ENCODE data around the gene ATF1. TPM values are rescaled to one million over a fixed set of nuclear protein-coding genes. Genes with fewer than 3 reads are reported as not detected.
"Not testable (repeated sequence)": the region's sequence is repeated elsewhere in the genome, so short reads cannot be mapped to it uniquely, and the experiment has no call there.

ATF1 gene
- total RNA-seq, 2 donors from 2014 or later = 7.5 to 9.6 TPM

- H3K4me1 ChIP-seq = peaks cover 47% of the 10 kb centered on the region
- intact Hi-C loops (cut with DNase I) = no loop called here
- TF ChIP-seq POLR2A (IDR thresholded peaks at IDR 0.05) = peak in 2 of 3 donors; percentile 5 to 41
- TF ChIP-seq CTCF (IDR thresholded peaks at IDR 0.05) = peak in 1 of 7 experiments; percentile 4
Observed at GRCh38 chr12:50764286-50765094, 589 bp downstream of the ATF1 start.

GRCh38 chr12:50765095-50765911 is 1.4 kb downstream of the ATF1 start:
- Histone ChIP-seq H3K27me3 (no peaks in the 10 kb centered on the region), H3K4me1 (peaks cover 47% of the 10 kb centered on the region), H3K27ac (peak overlapping the region; percentile 86 to 99 (median 98)), H3K36me3 (replicated peaks in 1 of 2; ENCODE audit: insufficient read depth in 1 of 2, low read depth in 2 of 2) (no peaks in the 10 kb centered on the region), H3K4me3 (peak overlapping the region; percentile 90 to 99), H3K9me3 (no peaks in the 10 kb centered on the region)
- peak; percentile 38 to 59 (median 48) for DNase-seq
- no peak for ATAC-seq
- intact Hi-C loops (cut with DNase I) = no loop called here
- TF ChIP-seq POLR2A (IDR thresholded peaks at IDR 0.05) = no peak
- TF ChIP-seq CTCF (IDR thresholded peaks at IDR 0.05) = peak; percentile 51 to 80 (median 65)
- 13 to 15% methylated on average over 13 of the region's 13 CpGs for WGBS, 2 donors

More at GRCh38 chr12:50764286-50765094, 589 bp downstream of the ATF1 start:
- ATAC-seq (peak; percentile 68), DNase-seq (peak; percentile 26 to 68 (median 34))
- WGBS, 2 donors = 0 to 7% methylated on average over 3 to 88 of the region's 91 CpGs
- Histone ChIP-seq H3K4me3 (peak overlapping the region; percentile 90 to 99), H3K9me3 (no peaks in the 10 kb centered on the region), H3K27ac (peak overlapping the region; percentile 86 to 99 (median 98)), H3K36me3 (replicated peaks in 1 of 2; ENCODE audit: insufficient read depth in 1 of 2, low read depth in 2 of 2) (no peaks in the 10 kb centered on the region), H3K27me3 (no peaks in the 10 kb centered on the region)

GRCh38 chr12:50768391-50768790 is 4.5 kb downstream of the ATF1 start:
- intact Hi-C loops (cut with DNase I) = no loop called here
- H3K4me1 ChIP-seq = peaks cover 33% of the 10 kb centered on the region
- no peak overlapping the region for H3K27ac ChIP-seq
- H3K9me3 ChIP-seq = no peaks in the 10 kb centered on the region
- H3K36me3 ChIP-seq (replicated peaks in 1 of 2; ENCODE audit: insufficient read depth in 1 of 2, low read depth in 2 of 2) = no peaks in the 10 kb centered on the region
- TF ChIP-seq POLR2A (IDR thresholded peaks at IDR 0.05) (no peak), CTCF (IDR thresholded peaks at IDR 0.05) (no peak)
- ATAC-seq = no peak
- WGBS, 2 donors = 54 to 66% methylated on average over 3 of the region's 3 CpGs
- H3K4me3 ChIP-seq = no peak overlapping the region
- no peaks in the 10 kb centered on the region for H3K27me3 ChIP-seq
- DNase-seq = no peak

GRCh38 chr12:50768813-50769212 is 4.9 kb downstream of the ATF1 start:
- WGBS, 2 donors = 21 to 54% methylated on average over 2 of the region's 2 CpGs
- intact Hi-C loops (cut with DNase I); ATAC-seq; H3K27ac ChIP-seq; H3K36me3 ChIP-seq (replicated peaks in 1 of 2; ENCODE audit: insufficient read depth in 1 of 2, low read depth in 2 of 2); H3K27me3 ChIP-seq; H3K9me3 ChIP-seq; H3K4me3 ChIP-seq: not testable (repeated sequence)
- DNase-seq = peak; percentile 23 to 54 (median 29)
- peaks cover 33% of the 10 kb centered on the region for H3K4me1 ChIP-seq

GRCh38 chr12:50771409-50771808 is 7.5 kb downstream of the ATF1 start:
- no peak for ATAC-seq
- no peak for TF ChIP-seq CTCF (IDR thresholded peaks at IDR 0.05)
- no peak for TF ChIP-seq POLR2A (IDR thresholded peaks at IDR 0.05)
- H3K27ac ChIP-seq = no peak overlapping the region
- no peak overlapping the region for H3K4me3 ChIP-seq
- H3K36me3 ChIP-seq (replicated peaks in 1 of 2; ENCODE audit: insufficient read depth in 1 of 2, low read depth in 2 of 2) = no peaks in the 10 kb centered on the region
- H3K9me3 ChIP-seq = no peaks in the 10 kb centered on the region
- WGBS, 2 donors = 92 to 95% methylated on average over 5 of the region's 5 CpGs
- DNase-seq = no peak
- H3K4me1 ChIP-seq = peaks cover 20% of the 10 kb centered on the region
- no peaks in the 10 kb centered on the region for H3K27me3 ChIP-seq
- intact Hi-C loops (cut with DNase I) = no loop called here
